ENCODE data around the gene MEAF6.
"Not testable (repeated sequence)": the region's sequence is repeated elsewhere in the genome, so short reads cannot be mapped to it uniquely, and the experiment has no call there.

MEAF6 gene

DNA sequence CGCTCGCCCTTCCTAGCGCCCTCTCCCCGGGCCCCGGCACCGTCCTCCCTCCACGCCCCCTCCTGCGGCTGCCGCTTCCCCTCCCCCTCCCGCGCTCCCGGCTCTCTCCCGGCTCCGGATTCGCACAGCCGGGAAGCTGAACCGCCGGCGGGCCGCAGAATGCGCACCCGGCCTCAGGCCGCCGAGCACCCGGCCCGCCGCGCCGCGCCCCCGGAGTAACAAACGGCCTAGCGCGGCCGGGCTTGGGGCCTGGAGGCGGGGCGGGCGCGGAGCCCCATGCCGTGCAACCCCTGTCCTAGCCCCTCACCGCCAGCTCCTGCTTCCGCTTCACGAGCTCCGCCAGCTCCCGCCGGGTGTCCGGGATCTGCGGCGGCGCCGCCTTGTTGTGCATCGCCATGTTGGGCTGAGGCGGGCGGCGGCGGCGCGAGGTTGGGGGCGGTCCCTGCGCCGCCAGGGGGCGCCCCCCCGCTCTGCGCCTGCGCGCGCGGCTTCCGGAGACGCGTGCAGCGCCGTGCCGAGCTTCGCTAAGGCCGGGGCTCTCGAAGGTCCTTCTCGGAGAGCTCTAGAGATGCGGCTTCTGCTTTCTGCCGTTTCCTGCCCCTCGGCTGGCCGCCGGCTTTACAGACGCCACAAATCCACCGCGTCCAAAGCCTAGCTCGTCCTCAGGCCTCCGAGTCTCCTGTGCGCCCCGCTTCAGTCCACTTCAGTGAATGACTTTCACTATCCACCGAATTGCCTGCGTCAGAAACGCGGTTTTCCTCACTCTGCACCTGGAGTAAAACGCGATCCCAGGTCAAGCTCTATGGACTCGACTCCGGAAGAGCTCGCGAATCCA lies at the start of gene MEAF6:
MEAF6 (minus strand) TSS at position 417 of the 835 bp plus-strand sequence; CDS start at position 397, 20 bp downstream.
- DNase-seq (ENCODE audit: low read depth in 2 of 2): peak; percentile 61 to 71

DNA sequence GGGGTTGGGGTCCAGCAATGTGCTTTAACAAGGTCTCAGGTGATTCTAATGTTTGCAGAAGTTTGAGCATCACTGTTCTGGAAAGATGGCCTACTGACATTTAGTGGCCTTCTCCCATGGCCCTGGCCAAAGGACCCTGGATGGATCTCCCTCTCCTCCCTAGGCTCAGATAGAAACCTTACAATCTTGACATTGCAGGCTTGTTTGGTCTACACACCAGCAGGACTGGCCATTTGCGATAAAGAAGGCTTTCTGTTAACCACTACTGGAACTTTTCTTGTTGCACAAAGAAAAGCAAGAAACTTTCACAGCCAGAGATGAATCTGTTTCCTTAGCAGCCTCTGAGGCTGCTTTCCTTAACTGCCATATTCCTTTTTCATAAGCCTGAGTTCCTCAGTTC lies 48.4 kb upstream of the MEAF6 start:
- DNase-seq (ENCODE audit: low read depth in 2 of 2): no peak

DNA sequence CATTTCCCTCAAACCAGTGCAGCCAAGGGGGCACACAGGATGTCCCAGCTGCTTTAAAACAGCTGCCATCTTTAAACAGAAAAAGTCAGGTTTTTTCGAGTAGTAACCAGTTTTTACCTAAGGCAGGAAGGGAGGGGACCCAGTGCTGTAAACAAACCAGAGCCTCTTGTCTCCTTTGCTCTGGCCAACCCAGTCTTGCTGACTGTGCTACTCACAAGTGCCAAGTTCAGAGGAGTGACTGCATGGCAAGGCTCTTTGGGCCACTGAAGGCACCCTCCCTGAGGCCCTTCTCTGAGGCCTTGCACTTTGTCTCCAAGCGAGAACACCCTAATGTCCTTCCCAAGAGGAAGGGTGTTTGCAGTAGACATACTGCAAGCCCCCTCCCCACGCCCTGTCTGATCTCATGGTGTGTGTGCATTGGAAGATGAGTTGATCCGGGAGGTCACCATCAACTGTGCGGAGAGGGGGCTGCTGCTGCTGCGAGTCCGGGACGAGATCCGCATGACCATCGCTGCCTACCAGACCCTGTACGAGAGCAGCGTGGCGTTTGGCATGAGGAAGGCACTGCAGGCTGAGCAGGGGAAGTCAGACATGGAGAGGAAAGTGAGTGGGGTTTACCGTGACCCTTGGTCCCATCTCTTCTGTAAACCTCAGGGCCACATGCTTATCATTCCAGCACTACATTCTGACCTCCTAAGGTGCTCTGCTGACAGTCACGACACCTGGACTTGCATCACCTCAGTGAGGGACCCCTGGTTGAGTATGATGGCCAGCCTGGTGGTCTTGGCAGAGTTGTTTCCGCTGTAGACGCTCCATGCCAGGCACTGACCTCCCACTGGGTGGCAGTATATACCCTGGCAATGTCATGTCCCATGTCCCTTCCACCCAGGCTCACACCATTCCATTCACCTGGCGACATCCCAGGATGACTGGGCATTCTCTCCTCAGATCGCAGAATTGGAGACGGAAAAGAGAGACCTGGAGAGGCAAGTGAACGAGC lies 46.9 kb upstream of the MEAF6 start:
- no peak for DNase-seq (ENCODE audit: low read depth in 2 of 2)

DNA sequence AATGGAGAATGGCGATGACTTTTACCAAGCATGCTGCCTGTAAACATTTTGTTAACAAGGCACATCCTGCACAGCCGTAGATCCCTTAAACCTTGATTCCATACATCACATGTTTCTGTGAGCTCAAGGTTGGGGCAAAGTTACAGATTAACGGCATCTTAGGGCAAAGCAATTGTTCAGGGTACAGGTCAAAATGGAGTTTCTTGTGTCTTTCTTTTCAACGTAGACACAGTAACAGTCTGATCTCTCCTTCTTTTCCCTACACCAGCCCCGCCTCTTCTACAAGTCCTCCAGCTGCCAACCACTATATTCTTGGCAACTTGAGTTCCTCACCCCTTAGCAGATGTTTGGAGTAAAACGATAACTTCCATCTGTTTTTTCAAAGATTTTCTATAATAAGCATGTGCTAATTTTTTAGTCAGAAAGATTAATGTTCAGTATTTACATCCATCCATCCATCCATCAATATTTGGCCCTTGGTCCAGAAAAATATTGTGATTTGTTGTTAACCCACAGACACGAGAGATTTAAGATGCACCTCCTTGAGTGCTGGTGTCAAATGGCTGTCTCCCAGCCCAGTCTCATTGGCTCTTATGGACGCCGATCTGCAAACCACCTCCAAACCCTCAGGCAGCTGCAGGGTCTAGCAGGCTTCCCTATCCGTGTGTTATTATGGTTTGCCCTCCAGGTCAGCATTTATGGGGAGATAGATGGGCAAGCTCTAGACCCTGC lies 46.0 kb upstream of the MEAF6 start:
- DNase-seq (ENCODE audit: low read depth in 2 of 2): no peak

DNA sequence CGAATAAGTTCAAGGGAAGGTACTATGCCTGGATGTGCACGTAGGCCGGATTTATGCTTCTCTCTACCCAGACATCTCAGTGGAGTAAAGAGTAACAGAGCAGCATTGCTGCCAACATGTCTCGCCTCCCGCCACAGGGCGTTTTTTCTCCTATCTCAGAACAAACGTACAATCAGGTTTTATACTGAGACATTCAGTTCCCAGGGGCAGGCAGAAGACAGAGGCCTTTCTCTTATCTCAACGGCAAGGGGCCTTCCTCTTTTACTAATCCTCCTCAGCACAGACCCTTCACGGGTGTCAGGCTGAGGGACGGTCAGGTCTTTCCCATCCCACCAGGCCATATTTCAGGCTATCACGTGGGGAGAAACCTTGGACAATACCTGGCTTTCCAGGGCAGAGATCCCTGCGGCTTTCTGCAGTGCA lies 45.4 kb upstream of the MEAF6 start:
- DNase-seq (ENCODE audit: low read depth in 2 of 2): not testable (repeated sequence)

DNA sequence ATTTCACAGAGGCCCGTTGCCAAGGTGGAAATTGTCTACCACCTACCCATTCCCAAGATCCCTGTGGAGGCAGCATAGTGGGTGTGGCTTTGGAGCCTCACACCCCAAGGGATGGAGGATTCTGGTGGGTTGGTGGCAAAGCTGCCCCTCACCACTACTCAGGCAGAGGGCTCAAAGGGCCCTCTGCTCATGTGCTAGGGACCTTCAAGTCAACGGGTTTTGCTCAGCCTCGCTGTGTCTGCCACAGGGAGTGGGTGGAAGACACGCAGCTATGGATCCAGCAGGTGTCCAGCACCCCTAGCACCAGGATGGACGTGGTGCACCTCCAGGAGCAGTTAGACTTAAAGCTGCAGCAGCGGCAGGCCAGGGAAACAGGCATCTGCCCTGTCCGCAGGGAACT lies 44.5 kb upstream of the MEAF6 start:
- no peak for DNase-seq (ENCODE audit: low read depth in 2 of 2)

DNA sequence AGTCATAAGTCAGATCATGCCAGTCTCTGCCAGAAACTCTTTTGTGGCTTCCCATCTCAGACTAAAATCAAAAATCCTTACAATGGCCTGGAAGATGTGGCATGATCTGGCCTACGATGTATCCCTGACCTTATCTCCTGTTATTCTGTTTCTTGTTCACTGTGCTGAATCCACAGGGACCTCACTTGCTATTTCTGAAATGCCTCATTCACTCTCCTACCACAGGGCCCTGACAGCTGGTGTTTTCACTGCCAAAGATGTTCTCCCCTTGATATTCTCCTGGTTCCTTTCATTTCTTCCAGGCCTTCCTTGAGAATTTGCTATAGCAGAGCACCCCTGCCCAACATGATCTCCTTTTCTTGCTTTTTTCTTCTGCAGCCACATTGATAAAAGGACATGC lies 43.8 kb upstream of the MEAF6 start:
- DNase-seq (ENCODE audit: low read depth in 2 of 2): no peak

DNA sequence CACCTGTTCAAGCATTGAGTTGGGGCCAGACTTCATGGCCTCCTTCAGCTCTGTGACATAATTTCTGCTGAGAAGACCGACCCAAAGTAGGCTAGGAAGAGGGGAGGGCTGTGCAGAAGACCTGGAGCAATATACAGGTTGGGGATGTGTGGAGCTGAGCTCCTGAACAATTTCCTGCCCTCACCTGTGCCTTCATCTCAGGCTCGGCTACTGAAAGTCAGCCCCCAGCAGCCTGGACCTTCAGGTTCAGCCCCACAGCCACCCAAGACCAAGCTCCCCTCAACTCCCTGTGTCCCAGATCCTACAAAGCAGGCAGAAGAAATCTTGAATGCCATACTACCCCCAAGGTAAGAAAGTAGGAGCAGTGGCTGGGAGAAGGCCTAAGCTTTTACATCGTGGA lies 42.8 kb upstream of the MEAF6 start:
- DNase-seq (ENCODE audit: low read depth in 2 of 2): no peak

DNA sequence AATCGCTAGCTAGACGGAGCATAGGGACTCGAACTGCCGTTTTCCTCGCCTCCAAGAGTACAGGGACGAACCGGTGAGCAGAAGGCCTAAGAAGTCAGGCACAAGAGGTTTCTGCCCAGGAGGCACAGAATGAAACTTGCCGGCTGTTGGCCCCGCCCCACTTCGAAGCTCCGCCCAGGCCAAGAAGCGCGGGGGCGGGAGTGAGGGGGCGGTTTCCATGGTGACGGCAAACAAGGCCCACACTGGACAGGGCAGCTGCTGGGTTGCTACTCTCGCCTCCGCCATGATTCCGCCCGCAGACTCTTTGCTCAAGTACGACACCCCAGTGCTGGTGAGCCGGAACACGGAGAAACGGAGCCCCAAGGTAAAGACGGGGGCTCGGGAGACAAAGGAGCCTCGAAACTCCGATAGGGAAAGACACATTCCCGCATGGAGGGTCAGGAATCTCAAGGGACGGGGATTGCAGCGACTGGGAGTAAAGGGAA lies 42.2 kb upstream of the MEAF6 start, which contains the start of gene DNALI1:
DNALI1 (plus strand) TSS at position 229 of the 485 bp plus-strand sequence; CDS start at position 284, 55 bp downstream.
- DNase-seq (ENCODE audit: low read depth in 2 of 2): no peak

DNA sequence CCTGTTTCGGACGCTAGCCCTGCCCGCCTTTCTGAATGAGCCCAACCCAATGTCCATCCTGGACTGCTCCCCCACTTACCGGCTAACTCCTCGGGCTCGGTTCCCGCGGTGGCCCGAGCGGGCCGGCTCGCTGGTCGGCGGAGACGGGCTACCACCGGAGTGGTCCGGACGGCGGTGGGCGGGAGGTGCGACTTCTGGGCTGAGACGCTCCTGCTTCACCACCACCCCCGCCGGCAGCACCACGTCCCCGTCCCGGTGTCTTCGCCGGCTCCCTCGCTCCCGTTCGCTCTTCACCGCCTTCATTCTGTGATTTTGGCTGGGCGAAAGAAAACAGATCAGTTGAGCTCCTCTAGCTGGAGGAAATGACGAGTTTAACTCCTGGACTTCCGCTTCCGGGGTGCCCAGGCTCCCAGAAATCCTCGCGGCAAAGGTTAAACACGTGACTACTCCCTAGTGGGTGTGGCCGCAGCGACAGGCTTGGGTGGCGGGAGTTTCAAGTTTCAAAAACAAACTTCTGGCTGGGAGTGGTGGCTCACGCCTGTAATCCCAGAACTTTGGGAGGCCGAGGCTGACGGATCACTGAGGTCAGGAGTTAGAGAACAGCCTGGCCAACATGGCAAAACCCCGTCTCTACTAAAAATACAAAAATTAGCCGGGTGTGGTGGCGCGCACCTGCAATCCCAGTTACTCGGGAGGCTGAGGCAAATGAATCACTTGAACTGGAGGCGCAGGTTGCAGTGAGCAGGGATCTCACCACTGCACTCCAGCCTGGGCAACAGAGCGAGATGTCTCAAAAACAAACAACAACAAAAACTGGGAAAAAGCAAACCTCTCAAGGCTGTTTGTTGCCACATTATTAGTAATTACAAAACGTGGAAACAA lies 39.6 kb upstream of the MEAF6 start, which contains the start of gene SNIP1:
SNIP1 (minus strand) TSS at position 367 of the 882 bp plus-strand sequence; CDS start at position 303, 64 bp downstream.
- DNase-seq (ENCODE audit: low read depth in 2 of 2): peak; percentile 80 to 84

DNA sequence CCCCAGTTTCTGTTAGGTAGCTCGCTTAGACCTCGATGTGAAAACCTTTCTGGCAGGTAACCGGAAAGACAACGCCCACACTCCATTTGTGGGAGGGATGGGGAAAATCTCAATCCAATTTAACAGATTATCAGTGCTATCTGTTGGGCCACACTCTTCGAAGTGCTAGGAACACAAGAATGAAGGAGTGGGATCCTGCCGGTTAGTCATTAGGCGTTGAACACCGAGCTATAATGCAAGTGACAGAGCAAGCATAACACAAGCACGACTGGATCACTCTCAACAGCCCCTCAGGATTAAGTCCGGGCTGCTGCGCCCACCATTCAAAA lies 39.0 kb upstream of the MEAF6 start:
- DNase-seq (ENCODE audit: low read depth in 2 of 2): no peak

DNA sequence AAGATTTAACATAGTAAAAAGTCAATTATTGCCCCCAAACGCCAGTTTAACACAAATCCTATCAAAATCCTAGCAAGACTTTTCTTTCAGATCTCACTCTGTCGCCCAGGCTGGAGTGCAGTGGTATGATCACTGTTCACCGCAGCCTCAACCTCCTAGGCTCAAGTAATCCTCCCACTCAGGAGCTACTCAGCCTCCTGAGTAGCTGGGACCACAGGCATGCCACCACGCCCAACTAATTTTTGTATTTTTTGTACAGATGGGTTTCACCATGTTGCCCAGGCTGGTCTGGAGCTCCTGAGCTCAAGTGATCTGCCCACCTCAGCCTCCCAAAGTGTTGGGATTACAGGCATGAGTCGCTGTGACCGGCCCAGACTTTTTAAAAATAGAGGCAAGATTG lies 34.8 kb upstream of the MEAF6 start:
- no peak for DNase-seq (ENCODE audit: low read depth in 2 of 2)

DNA sequence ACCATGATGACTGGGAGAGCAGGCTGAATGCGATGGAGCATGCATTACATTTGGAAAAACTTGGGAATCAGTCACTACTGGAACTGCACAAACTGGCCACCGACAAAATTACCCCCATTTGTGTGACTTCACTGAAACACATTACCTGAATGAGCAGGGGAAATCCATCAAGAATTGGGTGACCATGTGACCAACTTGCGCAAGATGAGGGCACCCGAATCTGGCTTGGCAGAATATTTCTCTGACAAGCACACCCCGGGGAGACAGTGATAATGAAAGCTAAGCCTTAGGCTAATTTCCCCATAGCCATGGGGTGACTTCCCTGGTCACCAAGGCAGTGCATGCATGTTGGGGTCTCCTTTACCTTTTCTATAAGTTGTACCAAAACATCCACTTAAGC lies 30.5 kb upstream of the MEAF6 start:
- no peak for DNase-seq (ENCODE audit: low read depth in 2 of 2)

DNA sequence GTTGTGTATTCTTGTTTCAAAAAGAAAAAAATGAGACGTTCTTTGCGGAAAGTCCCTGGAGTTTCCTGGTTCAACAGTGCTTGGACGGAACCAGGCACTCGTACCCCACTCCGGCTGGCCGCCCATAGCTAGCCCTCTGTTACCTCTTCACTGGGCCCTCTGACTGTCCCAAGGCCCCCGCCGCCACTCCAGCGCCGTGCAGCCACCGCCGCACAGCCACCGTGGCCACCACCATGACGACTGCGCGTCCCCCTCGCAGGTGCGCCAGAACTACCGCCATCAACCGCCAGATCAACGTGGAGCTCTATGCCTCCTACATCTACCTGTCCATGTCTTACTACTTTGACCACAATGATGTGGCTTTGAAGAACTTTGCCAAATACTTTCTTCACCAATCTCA lies 30.0 kb upstream of the MEAF6 start:
- DNase-seq (ENCODE audit: low read depth in 2 of 2): no peak

DNA sequence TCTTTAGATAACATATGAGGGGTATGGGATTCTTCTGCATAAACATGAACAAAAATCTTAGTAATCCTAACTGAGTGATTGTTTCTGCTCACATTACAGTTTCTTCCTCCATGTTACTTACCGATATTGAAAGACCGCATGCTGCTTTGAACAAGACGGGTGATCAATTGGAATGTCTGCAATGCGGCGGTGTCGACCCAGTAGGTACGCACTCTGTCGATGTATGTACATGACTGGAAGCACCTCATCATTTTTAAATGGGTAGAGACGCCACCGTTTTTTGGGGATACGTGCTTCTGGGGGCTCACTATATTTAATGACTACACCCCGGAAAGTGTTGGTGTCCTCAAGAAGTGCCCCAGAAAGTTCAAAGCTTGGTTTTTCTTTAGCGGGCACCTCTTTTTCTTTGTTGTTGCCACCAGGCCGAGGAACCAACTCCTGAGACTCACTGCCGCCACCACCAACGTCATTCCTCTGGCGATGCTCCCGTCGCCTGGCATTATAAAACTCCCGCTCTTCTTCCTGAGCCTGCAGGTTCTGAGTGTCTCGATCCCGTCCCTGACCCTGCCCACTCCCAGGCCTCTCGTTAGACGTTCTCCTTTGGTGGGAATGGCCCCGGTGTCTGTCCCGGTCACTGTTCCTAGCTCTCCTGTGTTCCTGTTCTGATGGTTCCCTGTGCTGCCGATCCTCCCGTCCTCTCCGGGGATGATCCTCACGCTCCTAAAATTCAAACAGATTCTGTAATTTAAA lies 25.6 kb upstream of the MEAF6 start:
- no peak for DNase-seq (ENCODE audit: low read depth in 2 of 2)

DNA sequence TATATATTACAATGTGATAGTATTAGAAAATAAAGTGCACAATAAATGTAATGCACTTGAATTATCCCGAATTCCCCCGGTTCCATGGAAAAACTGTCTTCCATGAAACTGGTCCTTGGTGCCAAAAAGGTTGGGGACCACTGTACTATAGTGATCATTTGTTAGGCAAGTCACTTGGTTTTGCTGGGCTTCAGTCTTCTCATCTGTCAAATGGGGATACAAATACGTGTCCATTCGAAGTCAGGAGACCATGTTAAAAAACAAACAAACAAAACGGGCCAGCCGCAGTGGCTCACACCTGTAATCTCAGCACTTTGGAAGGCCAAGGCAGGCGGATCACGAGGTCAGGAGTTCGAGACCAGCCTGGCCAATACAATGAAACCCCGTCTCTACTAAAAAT lies 24.6 kb upstream of the MEAF6 start:
- not testable (repeated sequence) for DNase-seq (ENCODE audit: low read depth in 2 of 2)

DNA sequence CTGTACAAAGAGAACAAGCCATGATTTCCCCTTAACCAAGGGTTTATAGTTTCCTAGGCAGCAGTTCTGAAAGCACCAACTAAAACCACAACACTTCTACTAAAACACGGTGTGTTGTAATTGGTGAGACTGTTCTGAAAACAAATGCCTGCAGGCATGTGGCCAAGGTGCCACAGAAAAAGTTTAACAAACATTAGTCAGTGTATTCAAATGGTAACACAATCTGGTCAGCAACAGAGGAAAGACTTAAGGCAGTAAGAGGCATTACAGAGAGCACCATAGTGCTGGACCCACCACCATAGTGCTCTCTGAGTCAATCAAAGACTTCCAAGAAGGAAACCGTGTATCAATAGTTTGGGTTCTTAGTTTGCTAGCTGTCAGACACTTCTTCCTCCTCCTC lies 22.8 kb upstream of the MEAF6 start:
- DNase-seq (ENCODE audit: low read depth in 2 of 2): no peak

DNA sequence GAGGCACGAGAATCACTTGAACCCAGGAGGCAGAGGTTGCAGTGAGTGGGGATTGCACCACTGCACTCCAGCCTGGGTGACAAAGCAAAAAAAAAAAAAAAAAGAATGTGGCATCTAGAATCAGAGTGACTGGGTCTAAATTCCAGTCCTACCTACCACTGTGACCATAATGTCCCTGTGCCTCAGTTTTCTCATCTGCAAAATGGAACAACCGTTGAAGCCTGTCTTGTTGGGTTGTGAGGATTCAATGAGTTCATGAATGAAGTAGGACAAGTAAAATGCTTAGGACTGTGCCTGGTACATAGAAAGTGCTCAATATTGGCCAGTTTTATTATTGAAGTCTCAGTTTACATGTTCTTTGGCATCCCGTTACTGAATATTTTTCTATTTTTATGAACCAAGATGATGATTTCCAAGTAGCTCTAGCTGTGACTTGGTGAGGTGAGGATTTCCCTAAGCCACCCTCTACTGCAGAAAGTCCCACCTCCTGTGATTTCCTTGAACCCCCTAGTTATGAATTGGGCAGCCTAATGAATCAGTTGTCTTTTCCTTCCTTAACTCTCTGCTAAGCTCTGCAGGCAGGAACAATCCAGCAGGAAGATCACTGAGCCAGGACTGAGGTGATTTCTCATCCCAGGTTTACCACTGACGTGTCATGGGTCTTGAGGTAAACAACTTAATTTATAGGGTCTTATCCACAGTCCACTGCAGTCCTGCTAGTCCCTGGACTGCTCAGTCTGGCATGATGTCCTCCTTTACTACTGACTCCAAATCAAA lies 18.9 kb upstream of the MEAF6 start:
- DNase-seq (ENCODE audit: low read depth in 2 of 2): no peak

All from stimulated activated CD4-positive, alpha-beta T cell treated with anti-CD3 and anti-CD28 coated beads, Interleukin-15, amount 100 ng/mL, for 48 hours (primary cell).